ENCODE data around the gene PPP1R18.
A peak's percentile ranks its signal among the peaks of the same experiment; 100 is the strongest.
"Not testable (repeated sequence)": the region's sequence is repeated elsewhere in the genome, so short reads cannot be mapped to it uniquely, and the experiment has no call there.

The PPP1R18 gene

GRCh38 chr6:30657922-30658321 lies 28.5 kb downstream of the PPP1R18 start:
- not testable (repeated sequence) for DNase-seq

- no peak for DNase-seq
Observed at GRCh38 chr6:30657454-30657853, 29.0 kb downstream of the PPP1R18 start.

- DNase-seq = no peak
Observed at GRCh38 chr6:30656513-30656912, 29.9 kb downstream of the PPP1R18 start.

- DNase-seq = no peak
Observed at GRCh38 chr6:30655743-30656094, 30.7 kb downstream of the PPP1R18 start.

- no peak for DNase-seq
Observed at GRCh38 chr6:30654798-30655742, 31.4 kb downstream of the PPP1R18 start.

GRCh38 chr6:30651143-30651542 lies 35.3 kb downstream of the PPP1R18 start:
- DNase-seq = no peak

- DNase-seq = peak; percentile 79
Observed at GRCh38 chr6:30647242-30648116, 39.0 kb downstream of the PPP1R18 start.

GRCh38 chr6:30646450-30647241 lies 39.8 kb downstream of the PPP1R18 start, which contains the start of gene C6orf136:
Gene C6orf136, plus strand, starts transcription at chr6:30647133. Its CDS starts 99 bp downstream, at chr6:30647232.
- DNase-seq = peak; percentile 93

- no peak for DNase-seq
Observed at GRCh38 chr6:30645989-30646388, 40.5 kb downstream of the PPP1R18 start.

GRCh38 chr6:30644769-30645168 lies 41.7 kb downstream of the PPP1R18 start:
- DNase-seq = no peak

GRCh38 chr6:30643656-30644055 lies 42.8 kb downstream of the PPP1R18 start:
- no peak for DNase-seq

- no peak for DNase-seq
Observed at GRCh38 chr6:30641048-30641447, 45.4 kb downstream of the PPP1R18 start.

- no peak for DNase-seq
Observed at GRCh38 chr6:30640481-30640880, 46.0 kb downstream of the PPP1R18 start.

- DNase-seq = no peak
Observed at GRCh38 chr6:30635834-30636233, 50.6 kb downstream of the PPP1R18 start.

GRCh38 chr6:30626484-30627366 lies 59.7 kb downstream of the PPP1R18 start, which contains the start of gene ATAT1:
Gene ATAT1, plus strand, starts transcription at chr6:30626874.
- DNase-seq = peak; percentile 89

All from activated naive CD4-positive, alpha-beta T cell treated with anti-CD3 and anti-CD28 coated beads, Interleukin-2, amount 50 U/mL, for 16 hours (primary cell).